H1 (cell line): ENCODE measurements around the gene TRPC4. TPM values are rescaled to one million over a fixed set of nuclear protein-coding genes. Genes with fewer than 3 reads are reported as not detected.

Experiments
- CTCF ChIA-PET: fragments of 300-600 bp; sonication (Branson Sonifier 250); formaldehyde crosslinking; loops from one replicate; lab custom pipeline; 2021; ENCODE audit not compliant: partially characterized antibody; lab: Charles Lee
- POLR2A ChIA-PET: fragments of 300-600 bp; sonication (Branson Sonifier 250); formaldehyde crosslinking; loops from one replicate; lab custom pipeline; 2021; ENCODE audit warnings: inconsistent platforms; ENCODE audit not compliant: partially characterized antibody; lab: Charles Lee
- DNase-seq, 2 experiments: peaks; one replicate each; pipeline versions ENCODE4 v3.0.0 to v3.0.0-alpha.2; 2010 to 2022; ENCODE audit warnings: low spot score in 2 of 2, low read depth in 1 of 2, mixed read lengths in 1 of 2
- FAIRE-seq: peaks from 2 replicates; lab custom pipeline; 2011; peaks lifted over from hg19 to GRCh38; lab: Jason Lieb, UNC
- H2AFZ ChIP-seq: 2 replicates; pipeline ENCODE4 v1.8.1; 2012; ENCODE audit warnings: low read length, inconsistent platforms
- H2AK5ac ChIP-seq: 2 replicates; pipeline ENCODE4 v1.6.1; 2013; ENCODE audit warnings: low read depth, low read length
- H2BK120ac ChIP-seq: replicated peaks from 2 replicates; pipeline ENCODE3; 2013; ENCODE audit warnings: low read depth, low read length, inconsistent platforms
- H2BK12ac ChIP-seq: 2 replicates; pipeline ENCODE4 v1.6.1; 2013; ENCODE audit warnings: low read depth, low read length
- H2BK15ac ChIP-seq: 2 replicates; pipeline ENCODE4 v1.6.1; 2013; ENCODE audit warnings: low read length
- H2BK20ac ChIP-seq: 2 replicates; pipeline ENCODE4 v1.6.1; 2013; ENCODE audit warnings: low read length
- H2BK5ac ChIP-seq: 2 replicates; pipeline ENCODE4 v1.6.1; 2013; ENCODE audit warnings: low read depth, low read length
- H3K14ac ChIP-seq: 2 replicates; pipeline ENCODE4 v1.6.1; 2013; ENCODE audit warnings: inconsistent platforms; ENCODE audit not compliant: insufficient read length
- H3K18ac ChIP-seq: 2 replicates; pipeline ENCODE4 v1.6.1; 2013; ENCODE audit warnings: low read length; ENCODE audit errors: extremely low read depth
- H3K23ac ChIP-seq: 2 replicates; pipeline ENCODE4 v1.6.1; 2013; ENCODE audit warnings: inconsistent platforms; ENCODE audit not compliant: insufficient read length
- H3K23me2 ChIP-seq: 2 replicates; pipeline ENCODE4 v1.6.1; 2013; ENCODE audit warnings: low read depth, low read length
- H3K27ac ChIP-seq: 2 replicates; pipeline ENCODE4 v1.6.1; 2011; ENCODE audit warnings: low read depth, low read length, inconsistent platforms
- H3K27me3 ChIP-seq, 4 experiments: replicated peaks in 1 of 4; 1 replicate in 1 of 4; 2 replicates in 3 of 4; pipeline versions ENCODE4 v1.6.1 to v1.8.1; 2011 to 2013; ENCODE audit warnings: low read length in 3 of 4, mild to moderate bottlenecking in 3 of 4, inconsistent platforms in 2 of 4, mixed read lengths in 2 of 4, moderate library complexity in 1 of 4; ENCODE audit not compliant: control insufficient read depth in 3 of 4, insufficient read depth in 3 of 4; ENCODE audit errors: extremely low read depth in 1 of 4
- H3K36me3 ChIP-seq, 4 experiments: 2 replicates each; pipeline versions ENCODE4 v1.6.1 to v1.8.1; 2011 to 2013; ENCODE audit warnings: mild to moderate bottlenecking in 4 of 4, low read length in 3 of 4, moderate library complexity in 2 of 4, control low read depth in 1 of 4, inconsistent platforms in 1 of 4; ENCODE audit not compliant: insufficient read depth in 4 of 4, control insufficient read depth in 2 of 4
- H3K4ac ChIP-seq: replicated peaks from 2 replicates; pipeline ENCODE3; 2013; ENCODE audit warnings: low read length, low read depth, mixed read lengths, inconsistent platforms; ENCODE audit not compliant: insufficient read length
- H3K4me1 ChIP-seq, 4 experiments: replicated peaks in 1 of 4; 1 replicate in 1 of 4; 2 replicates in 3 of 4; pipeline versions ENCODE4 v1.6.1 to v1.8.1; 2011 to 2013; ENCODE audit warnings: low read length in 3 of 4, inconsistent platforms in 2 of 4, mixed read lengths in 1 of 4; ENCODE audit not compliant: insufficient read depth in 4 of 4, control insufficient read depth in 3 of 4
- H3K4me2 ChIP-seq, 2 experiments: 2 replicates each; pipeline versions ENCODE4 v1.6.1 to v1.8.1; 2011 to 2013; ENCODE audit warnings: low read depth in 2 of 2, low read length in 2 of 2, control low read depth in 1 of 2, inconsistent platforms in 1 of 2, mild to moderate bottlenecking in 1 of 2; ENCODE audit not compliant: insufficient read depth in 1 of 2
- H3K4me3 ChIP-seq, 4 experiments: fragments of 200-600, 300-600 bp in 1 of 4; sonication (generic), shearing (Covaris generic), sonication (Bioruptor Twin) in 1 of 4; 2 replicates each; pipeline versions ENCODE4 v1.5.1 to v1.8.1; 2011 to 2016; ENCODE audit warnings: low read length in 4 of 4, low read depth in 3 of 4, control low read depth in 2 of 4, inconsistent platforms in 2 of 4, mild to moderate bottlenecking in 2 of 4, mixed read lengths in 1 of 4, moderate library complexity in 1 of 4; ENCODE audit not compliant: insufficient read depth in 2 of 4; ENCODE audit errors: extremely low read depth in 1 of 4
- H3K56ac ChIP-seq: replicated peaks from 2 replicates; pipeline ENCODE3; 2013; ENCODE audit warnings: low read depth, mild to moderate bottlenecking, mixed read lengths, low read length, inconsistent platforms; ENCODE audit not compliant: insufficient read length
- H3K79me1 ChIP-seq: 2 replicates; pipeline ENCODE4 v1.6.1; 2013; ENCODE audit warnings: low read depth, low read length, control low read depth
- H3K79me2 ChIP-seq, 2 experiments: 2 replicates each; pipeline versions ENCODE4 v1.6.1 to v1.8.1; 2012 to 2013; ENCODE audit warnings: low read length in 2 of 2, mild to moderate bottlenecking in 2 of 2, inconsistent platforms in 1 of 2; ENCODE audit not compliant: insufficient read depth in 2 of 2, control insufficient read depth in 1 of 2
- H3K9ac ChIP-seq, 4 experiments: replicated peaks in 1 of 4; 1 replicate in 1 of 4; 2 replicates in 3 of 4; pipeline versions ENCODE4 v1.6.1 to v1.8.1; 2011 to 2013; ENCODE audit warnings: low read depth in 3 of 4, low read length in 3 of 4, control low read depth in 2 of 4, mild to moderate bottlenecking in 2 of 4, moderate library complexity in 2 of 4, inconsistent platforms in 1 of 4; ENCODE audit errors: extremely low read depth in 1 of 4
- H3K9me3 ChIP-seq, 2 experiments: 2 replicates each; pipeline versions ENCODE4 v1.6.1 to v1.8.1; 2012 to 2013; ENCODE audit warnings: mild to moderate bottlenecking in 2 of 2, moderate library complexity in 2 of 2, control low read depth in 1 of 2, inconsistent platforms in 1 of 2, low read depth in 1 of 2, low read length in 1 of 2, mixed read lengths in 1 of 2; ENCODE audit not compliant: insufficient read depth in 2 of 2
- H4K20me1 ChIP-seq, 2 experiments: replicated peaks in 1 of 2; 2 replicates each; pipeline versions ENCODE3 to v1.8.1; 2011 to 2013; ENCODE audit warnings: inconsistent platforms in 2 of 2, low read length in 2 of 2, mild to moderate bottlenecking in 1 of 2; ENCODE audit not compliant: insufficient read depth in 2 of 2, control insufficient read depth in 1 of 2
- H4K5ac ChIP-seq: 2 replicates; pipeline ENCODE4 v1.6.1; 2013; ENCODE audit warnings: low read length, low read depth, mixed read lengths, inconsistent platforms; ENCODE audit not compliant: insufficient read length
- H4K8ac ChIP-seq: 2 replicates; pipeline ENCODE4 v1.8.0; 2013; ENCODE audit warnings: mild to moderate bottlenecking, moderate library complexity, low read length, inconsistent platforms; ENCODE audit not compliant: insufficient read depth; ENCODE audit errors: extremely low read depth
- H4K91ac ChIP-seq: replicated peaks from 2 replicates; pipeline ENCODE3; 2013; ENCODE audit warnings: low read length, mixed read lengths, inconsistent platforms; ENCODE audit not compliant: insufficient read length
- GTF2F1 ChIP-seq: IDR thresholded peaks from 2 replicates; pipeline ENCODE4 v1.6.1; 2012; ENCODE audit warnings: low read depth, low read length, improper control_type of control experiment, borderline replicate concordance
- HDAC2 ChIP-seq, 2 experiments: fragments of 300-600 bp in 1 of 2; sonication (generic) in 1 of 2; IDR thresholded peaks; 2 replicates each; pipeline ENCODE4 v1.6.1; 2011 to 2012; ENCODE audit warnings: low read depth in 2 of 2, low read length in 2 of 2, mild to moderate bottlenecking in 2 of 2, moderate library complexity in 2 of 2, borderline replicate concordance in 1 of 2, inconsistent platforms in 1 of 2
- JUN ChIP-seq: IDR thresholded peaks from 2 replicates; pipeline ENCODE4 v1.6.1; 2011; ENCODE audit warnings: low read depth, mild to moderate bottlenecking, improper control_type of control experiment, low read length
- MAFK ChIP-seq: IDR thresholded peaks from 2 replicates; pipeline ENCODE4 v1.6.1; 2012; ENCODE audit warnings: low read depth, mild to moderate bottlenecking, improper control_type of control experiment, low read length
- POLR2AphosphoS5 ChIP-seq: IDR thresholded peaks from 2 replicates; pipeline ENCODE4 v1.6.1; 2011; ENCODE audit warnings: low read depth, low read length
- RAD21 ChIP-seq, 2 experiments: IDR thresholded peaks in 1 of 2; conservative IDR thresholded peaks in 1 of 2; 2 replicates each; pipeline ENCODE4 v1.6.1; 2011; ENCODE audit warnings: low read depth in 2 of 2, low read length in 2 of 2, improper control_type of control experiment in 1 of 2, inconsistent platforms in 1 of 2, mild to moderate bottlenecking in 1 of 2, moderate library complexity in 1 of 2
- TBP ChIP-seq: IDR thresholded peaks from 2 replicates; pipeline ENCODE4 v1.6.1; 2011; ENCODE audit warnings: low read depth, low read length, improper control_type of control experiment
- WGBS, 2 experiments: shearing (Covaris generic) in 1 of 2; methylation state at CpG; one replicate each; pipeline versions ENCODE4 v1.1.6 to v1.1.7; 2013 to 2015; ENCODE audit warnings: low lambda C conversion rate in 2 of 2, mixed read lengths in 2 of 2, inconsistent platforms in 1 of 2, low coverage in 1 of 2, missing lambda C conversion rate in 1 of 2; ENCODE audit not compliant: insufficient replicate concordance in 2 of 2, insufficient coverage in 1 of 2, insufficient read length in 1 of 2; ENCODE audit errors: extremely low coverage in 1 of 2, missing lambda C conversion rate in 1 of 2; 5-methylcytosine and 5-hydroxymethylcytosine counted together
- polyA plus RNA-seq, 7 experiments: library from polyadenylated mRNA; depleted of rRNA in 3 of 7; stranded (reverse) in 5 of 7; unstranded in 2 of 7; fragments of >200 nt in 5 of 7; fragments of 200-250 nt in 2 of 7; gene quantifications; 1 replicate in 5 of 7; 2 replicates in 1 of 7; 4 replicates in 1 of 7; pipeline versions ENCODE4 v1.2.1 to v1.2.3, GENCODE V29; 2011 to 2013; ENCODE audit warnings: missing spikeins in 2 of 7, mixed read lengths in 2 of 7
- total RNA-seq: library from RNA; stranded (reverse); fragmentation: NEBNext Ultra II Directional; extraction: Animal tissue kit (Norgen Biotek cat#: 25700); gene quantifications from 2 replicates; pipeline ENCODE4 v1.2.1, GENCODE V29; 2021
- TF ChIP-seq, protein P1 (sequence below): IDR thresholded peaks from 2 replicates; pipeline ENCODE4 v1.6.1; 2012; ENCODE audit warnings: inconsistent platforms
- TF ChIP-seq, protein P2 (sequence below): IDR thresholded peaks from 2 replicates; pipeline ENCODE4 v1.6.1; 2011; ENCODE audit warnings: low read depth, mild to moderate bottlenecking, low read length; ENCODE audit not compliant: insufficient read depth
- TF ChIP-seq, protein P3 (sequence below), 3 experiments: IDR thresholded peaks; 1 replicate in 2 of 3; 2 replicates in 1 of 3; pipeline versions ENCODE4 v1.5.1 to v1.6.1; 2011; ENCODE audit warnings: low read length in 3 of 3, mild to moderate bottlenecking in 3 of 3, inconsistent platforms in 2 of 3, low read depth in 1 of 3, moderate library complexity in 1 of 3; ENCODE audit not compliant: insufficient read depth in 1 of 3; ENCODE audit errors: control extremely low read depth in 1 of 3

Gene TRPC4
- total and polyA plus RNA-seq, 2 of the 8 experiments (the other 6 are each of a cell fraction or from before 2014, with no cell fraction given) = 12.3 to 14.7 TPM

DNA sequence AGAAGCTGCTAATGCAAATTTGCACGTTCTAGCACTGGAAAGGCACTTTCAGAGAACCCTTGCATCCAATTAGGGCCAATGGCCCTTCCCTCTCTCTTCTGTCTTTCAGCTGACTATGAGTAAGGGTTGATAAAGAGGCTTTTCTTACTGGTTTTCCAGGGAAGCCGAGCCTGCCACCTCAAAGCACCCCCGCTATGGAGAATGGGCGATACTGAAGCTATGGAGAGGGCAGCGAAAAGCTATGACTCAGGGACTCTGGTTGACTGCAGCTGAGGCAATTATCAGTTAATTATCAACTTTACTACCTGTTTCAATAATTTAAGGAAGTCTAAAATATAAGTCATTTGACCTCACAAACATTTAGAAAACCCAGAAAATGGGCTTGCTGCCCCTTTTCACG is 115.8 kb downstream of the TRPC4 start:
- no peaks in the 10 kb centered on the region for H3K9me3 ChIP-seq
- H3K79me1 ChIP-seq = no peaks in the 10 kb centered on the region
- H3K36me3 ChIP-seq = peaks cover 0 to 2% (median 0%) of the 10 kb centered on the region in 4 experiments; a peak in 1 of 8 replicates
- no peaks in the 10 kb centered on the region for H3K27me3 ChIP-seq
- H3K4me1 ChIP-seq = no peaks in the 10 kb centered on the region; a peak in 3 of 7 replicates
- H3K23me2 ChIP-seq = no peaks in the 10 kb centered on the region
- H4K91ac ChIP-seq = no peak overlapping the region
- H2AFZ ChIP-seq = no peak overlapping the region
- 88% methylated on average over 6 of the region's 6 CpGs; no CpG with 5 or more reads in 1 of the 2 experiments for WGBS, 2 experiments
- no peak overlapping the region for H2BK120ac ChIP-seq
- H4K8ac ChIP-seq = no peak overlapping the region
- CTCF ChIA-PET = no interaction called here
- no peak overlapping the region for H2BK12ac ChIP-seq
- H3K56ac ChIP-seq = no peak overlapping the region
- no peak overlapping the region for H2BK15ac ChIP-seq
- H3K18ac ChIP-seq = no peak overlapping the region
- FAIRE-seq (peak; percentile 65), DNase-seq (no peak)
- no peak overlapping the region for H3K27ac ChIP-seq
- H3K79me2 ChIP-seq = peaks cover 0 to 3% of the 10 kb centered on the region in 2 experiments; a peak in 1 of 4 replicates
- no peak overlapping the region for H3K23ac ChIP-seq
- no peak overlapping the region for H4K5ac ChIP-seq
- H4K20me1 ChIP-seq = no peaks in the 10 kb centered on the region
- H2BK20ac ChIP-seq = no peak overlapping the region
- H3K4me3 ChIP-seq = no peak overlapping the region
- no peak overlapping the region for H2BK5ac ChIP-seq
- POLR2A ChIA-PET = no interaction called here
- H3K4ac ChIP-seq = no peak overlapping the region
- no peak overlapping the region for H3K4me2 ChIP-seq
- no peak overlapping the region for H3K9ac ChIP-seq
- H2AK5ac ChIP-seq = no peak overlapping the region
- H3K14ac ChIP-seq = no peak overlapping the region
- no peak for TF ChIP-seq TBP
- no peak for TF ChIP-seq POLR2AphosphoS5
- no peak for TF ChIP-seq HDAC2 (IDR thresholded peaks at IDR 0.05; ENCODE audit: borderline replicate concordance in 1 of 2, low read depth in 2 of 2, low read length in 2 of 2)
- TF ChIP-seq JUN = no peak
- no peak for TF ChIP-seq MAFK
- TF ChIP-seq, protein P1, sequence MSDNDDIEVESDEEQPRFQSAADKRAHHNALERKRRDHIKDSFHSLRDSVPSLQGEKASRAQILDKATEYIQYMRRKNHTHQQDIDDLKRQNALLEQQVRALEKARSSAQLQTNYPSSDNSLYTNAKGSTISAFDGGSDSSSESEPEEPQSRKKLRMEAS = no peak
- TF ChIP-seq GTF2F1 = no peak
- TF ChIP-seq RAD21 (IDR thresholded peaks at IDR 0.05 in 1 of 2, conservative IDR thresholded peaks at IDR 0.05 in 1 of 2; ENCODE audit: low read depth in 2 of 2, low read length in 2 of 2) = no peak
- TF ChIP-seq, protein P2, sequence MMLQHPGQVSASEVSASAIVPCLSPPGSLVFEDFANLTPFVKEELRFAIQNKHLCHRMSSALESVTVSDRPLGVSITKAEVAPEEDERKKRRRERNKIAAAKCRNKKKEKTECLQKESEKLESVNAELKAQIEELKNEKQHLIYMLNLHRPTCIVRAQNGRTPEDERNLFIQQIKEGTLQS = no peak
- TF ChIP-seq, protein P3, sequence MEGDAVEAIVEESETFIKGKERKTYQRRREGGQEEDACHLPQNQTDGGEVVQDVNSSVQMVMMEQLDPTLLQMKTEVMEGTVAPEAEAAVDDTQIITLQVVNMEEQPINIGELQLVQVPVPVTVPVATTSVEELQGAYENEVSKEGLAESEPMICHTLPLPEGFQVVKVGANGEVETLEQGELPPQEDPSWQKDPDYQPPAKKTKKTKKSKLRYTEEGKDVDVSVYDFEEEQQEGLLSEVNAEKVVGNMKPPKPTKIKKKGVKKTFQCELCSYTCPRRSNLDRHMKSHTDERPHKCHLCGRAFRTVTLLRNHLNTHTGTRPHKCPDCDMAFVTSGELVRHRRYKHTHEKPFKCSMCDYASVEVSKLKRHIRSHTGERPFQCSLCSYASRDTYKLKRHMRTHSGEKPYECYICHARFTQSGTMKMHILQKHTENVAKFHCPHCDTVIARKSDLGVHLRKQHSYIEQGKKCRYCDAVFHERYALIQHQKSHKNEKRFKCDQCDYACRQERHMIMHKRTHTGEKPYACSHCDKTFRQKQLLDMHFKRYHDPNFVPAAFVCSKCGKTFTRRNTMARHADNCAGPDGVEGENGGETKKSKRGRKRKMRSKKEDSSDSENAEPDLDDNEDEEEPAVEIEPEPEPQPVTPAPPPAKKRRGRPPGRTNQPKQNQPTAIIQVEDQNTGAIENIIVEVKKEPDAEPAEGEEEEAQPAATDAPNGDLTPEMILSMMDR (IDR thresholded peaks at IDR 0.05; ENCODE audit: control extremely low read depth in 1 of 3, insufficient read depth in 1 of 3, low read depth in 1 of 3, low read length in 3 of 3) = no peak
